ENCODE data around the gene GLA.

The GLA gene

DNA sequence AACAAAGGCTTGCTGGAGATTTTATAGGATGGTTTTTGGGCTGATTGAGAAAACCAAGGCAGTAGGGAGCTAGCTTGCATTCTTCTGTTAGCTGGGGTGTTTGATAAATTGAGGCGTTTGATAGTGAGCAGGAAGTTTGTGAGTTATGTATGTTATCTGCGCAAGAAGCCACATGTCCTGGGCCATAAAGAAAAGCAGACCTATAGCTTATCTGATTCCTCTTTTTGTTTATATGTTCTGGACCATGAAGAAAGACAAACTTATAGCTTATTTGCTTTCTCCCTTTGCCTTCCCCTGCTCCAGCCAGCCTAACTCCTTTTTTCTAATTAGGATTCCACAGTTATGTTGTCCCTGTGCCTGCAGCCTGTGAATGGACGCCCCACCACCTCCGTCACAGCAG is 9.5 kb upstream of the GLA start:
- H3K4me3 ChIP-seq (ENCODE audit: low read depth in 1 of 2, low read length in 2 of 2), result no peak overlapping the region
- H3K9ac ChIP-seq (ENCODE audit: low read length), result no peak overlapping the region
- H3K36me3 ChIP-seq (ENCODE audit: insufficient read depth, low read length), result peaks cover 5% of the 10 kb centered on the region
- H3K27ac ChIP-seq (ENCODE audit: low read depth, low read length), result peak overlapping the region; percentile 76
- no peaks in the 10 kb centered on the region for H3K9me3 ChIP-seq (ENCODE audit: low read length)
- H3K27me3 ChIP-seq (ENCODE audit: control insufficient read depth in 1 of 2, insufficient read depth in 2 of 2, low read length in 2 of 2), result peaks cover 0 to 17% of the 10 kb centered on the region in 2 donors
- H3K4me1 ChIP-seq (ENCODE audit: insufficient read depth, low read length), result peaks cover 23% of the 10 kb centered on the region

DNA sequence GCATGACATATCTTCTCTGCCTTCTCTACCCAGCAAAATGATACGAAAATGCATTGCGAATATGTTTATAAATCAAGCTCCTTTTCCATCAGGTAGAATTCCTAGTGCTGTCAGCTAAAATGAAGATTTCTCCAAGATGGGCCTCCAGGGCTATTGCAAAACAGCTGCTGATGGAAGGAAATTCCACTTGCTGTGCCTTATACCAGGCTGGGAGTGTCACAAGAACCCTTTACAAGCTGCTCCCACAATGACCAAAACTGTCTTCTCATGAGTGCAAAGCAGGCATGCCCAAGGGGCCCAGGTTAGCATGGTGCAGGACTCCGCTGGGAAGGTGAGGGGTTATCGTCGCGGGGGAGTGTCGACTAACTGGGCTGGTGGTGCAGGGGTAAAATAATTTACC is 9.0 kb upstream of the GLA start:
- Histone ChIP-seq H3K9me3 (ENCODE audit: low read length) (no peaks in the 10 kb centered on the region), H3K27me3 (ENCODE audit: control insufficient read depth in 1 of 2, insufficient read depth in 2 of 2, low read length in 2 of 2) (peaks cover 0 to 17% of the 10 kb centered on the region in 2 donors), H3K36me3 (ENCODE audit: insufficient read depth, low read length) (peaks cover 10% of the 10 kb centered on the region), H3K27ac (ENCODE audit: low read depth, low read length) (no peak overlapping the region), H3K4me3 (ENCODE audit: low read depth in 1 of 2, low read length in 2 of 2) (no peak overlapping the region), H3K4me1 (ENCODE audit: insufficient read depth, low read length) (peaks cover 23% of the 10 kb centered on the region), H3K9ac (ENCODE audit: low read length) (no peak overlapping the region)

DNA sequence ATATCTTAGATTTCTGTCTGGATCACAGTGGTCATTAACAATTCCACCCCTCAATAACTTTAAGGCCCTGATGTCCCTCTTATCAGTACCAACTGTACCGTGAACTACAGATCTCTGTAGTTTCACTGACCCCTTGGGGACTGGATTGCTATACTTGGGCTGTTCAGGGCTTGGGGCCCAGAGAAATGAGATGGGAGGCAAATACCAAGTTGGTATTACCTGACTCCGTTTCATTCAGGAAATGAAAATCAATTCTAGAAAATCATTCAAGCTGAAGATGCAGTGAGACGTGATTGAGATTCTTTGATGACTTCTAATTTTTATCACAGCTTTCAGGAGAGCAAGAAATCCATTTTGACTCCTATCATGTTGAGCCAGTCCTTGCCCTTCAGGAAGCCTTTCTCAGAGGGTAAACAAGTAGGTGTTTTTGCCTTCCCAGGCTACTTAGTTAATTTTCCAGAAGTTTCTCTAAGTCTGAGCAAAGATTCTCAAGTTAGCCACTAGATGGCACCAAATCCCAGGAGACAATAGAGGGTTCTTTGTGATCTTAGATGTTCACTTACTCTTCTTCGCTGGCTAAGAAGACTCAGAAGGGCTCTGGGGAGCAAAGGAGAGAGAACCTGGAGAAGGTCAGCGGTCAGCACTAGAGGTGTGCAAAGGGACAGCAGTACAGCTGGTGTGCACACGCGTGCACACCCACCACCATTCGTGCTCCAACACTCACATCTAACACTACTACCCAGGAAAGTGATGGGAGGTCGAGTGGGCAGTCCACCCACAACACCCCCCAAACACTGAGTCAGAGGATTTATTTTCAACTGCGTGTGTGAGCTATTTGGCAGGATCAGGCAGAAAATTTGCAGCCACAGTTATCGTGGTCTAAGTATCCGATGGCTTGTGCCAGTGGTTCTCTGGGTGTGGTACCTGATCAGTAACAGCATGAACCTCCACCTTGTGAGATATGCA is 7.7 kb upstream of the GLA start:
- H3K27ac ChIP-seq (ENCODE audit: low read depth, low read length), result no peak overlapping the region
- H3K27me3 ChIP-seq (ENCODE audit: control insufficient read depth in 1 of 2, insufficient read depth in 2 of 2, low read length in 2 of 2), result peaks cover 0 to 17% of the 10 kb centered on the region in 2 donors
- peak overlapping the region; percentile 0 for H3K9ac ChIP-seq (ENCODE audit: low read length)
- H3K4me3 ChIP-seq (ENCODE audit: low read depth in 1 of 2, low read length in 2 of 2), result no peak overlapping the region
- H3K9me3 ChIP-seq (ENCODE audit: low read length), result no peaks in the 10 kb centered on the region
- H3K4me1 ChIP-seq (ENCODE audit: insufficient read depth, low read length), result peaks cover 27% of the 10 kb centered on the region
- H3K36me3 ChIP-seq (ENCODE audit: insufficient read depth, low read length), result peaks cover 11% of the 10 kb centered on the region

- H3K4me3 ChIP-seq (ENCODE audit: low read depth in 1 of 2, low read length in 2 of 2), result no peak overlapping the region
- no peak overlapping the region for H3K9ac ChIP-seq (ENCODE audit: low read length)
- no peak overlapping the region for H3K27ac ChIP-seq (ENCODE audit: low read depth, low read length)
- H3K36me3 ChIP-seq (ENCODE audit: insufficient read depth, low read length), result peaks cover 11% of the 10 kb centered on the region
- peaks cover 18% of the 10 kb centered on the region for H3K4me1 ChIP-seq (ENCODE audit: insufficient read depth, low read length)
- no peaks in the 10 kb centered on the region for H3K27me3 ChIP-seq (ENCODE audit: control insufficient read depth in 1 of 2, insufficient read depth in 2 of 2, low read length in 2 of 2)
- H3K9me3 ChIP-seq (ENCODE audit: low read length), result no peaks in the 10 kb centered on the region
These were observed 4.3 kb upstream of the GLA start for GRCh38 chrX:101411984-101412383.

- no peaks in the 10 kb centered on the region for H3K9me3 ChIP-seq (ENCODE audit: low read length)
- no peak overlapping the region for H3K27ac ChIP-seq (ENCODE audit: low read depth, low read length)
- no peak overlapping the region for H3K9ac ChIP-seq (ENCODE audit: low read length)
- H3K4me3 ChIP-seq (ENCODE audit: low read depth in 1 of 2, low read length in 2 of 2), result no peak overlapping the region
- peaks cover 11% of the 10 kb centered on the region for H3K36me3 ChIP-seq (ENCODE audit: insufficient read depth, low read length)
- peaks cover 8% of the 10 kb centered on the region for H3K4me1 ChIP-seq (ENCODE audit: insufficient read depth, low read length)
- no peaks in the 10 kb centered on the region for H3K27me3 ChIP-seq (ENCODE audit: control insufficient read depth in 1 of 2, insufficient read depth in 2 of 2, low read length in 2 of 2)
These were observed 2.7 kb upstream of the GLA start for GRCh38 chrX:101410461-101410860.

- H3K27me3 ChIP-seq (ENCODE audit: control insufficient read depth in 1 of 2, insufficient read depth in 2 of 2, low read length in 2 of 2), result no peaks in the 10 kb centered on the region
- H3K27ac ChIP-seq (ENCODE audit: low read depth, low read length), result peak overlapping the region; percentile 48
- peak overlapping the region in 1 of 2 donors; percentile 61 for H3K4me3 ChIP-seq (ENCODE audit: low read depth in 1 of 2, low read length in 2 of 2)
- H3K4me1 ChIP-seq (ENCODE audit: insufficient read depth, low read length), result peaks cover 4% of the 10 kb centered on the region
- no peaks in the 10 kb centered on the region for H3K9me3 ChIP-seq (ENCODE audit: low read length)
- peaks cover 11% of the 10 kb centered on the region for H3K36me3 ChIP-seq (ENCODE audit: insufficient read depth, low read length)
- H3K9ac ChIP-seq (ENCODE audit: low read length), result peak overlapping the region; percentile 67
These were observed 1.3 kb upstream of the GLA start for GRCh38 chrX:101409043-101409442.

- no peaks in the 10 kb centered on the region for H3K9me3 ChIP-seq (ENCODE audit: low read length)
- peak overlapping the region; percentile 71 for H3K27ac ChIP-seq (ENCODE audit: low read depth, low read length)
- H3K36me3 ChIP-seq (ENCODE audit: insufficient read depth, low read length), result peaks cover 11% of the 10 kb centered on the region
- no peaks in the 10 kb centered on the region for H3K27me3 ChIP-seq (ENCODE audit: control insufficient read depth in 1 of 2, insufficient read depth in 2 of 2, low read length in 2 of 2)
- H3K9ac ChIP-seq (ENCODE audit: low read length), result peak overlapping the region; percentile 85
- peaks cover 4% of the 10 kb centered on the region for H3K4me1 ChIP-seq (ENCODE audit: insufficient read depth, low read length)
- H3K4me3 ChIP-seq (ENCODE audit: low read depth in 1 of 2, low read length in 2 of 2), result peak overlapping the region; percentile 52 to 61
These were observed 762 bp upstream of the GLA start for GRCh38 chrX:101408532-101408841.

DNA sequence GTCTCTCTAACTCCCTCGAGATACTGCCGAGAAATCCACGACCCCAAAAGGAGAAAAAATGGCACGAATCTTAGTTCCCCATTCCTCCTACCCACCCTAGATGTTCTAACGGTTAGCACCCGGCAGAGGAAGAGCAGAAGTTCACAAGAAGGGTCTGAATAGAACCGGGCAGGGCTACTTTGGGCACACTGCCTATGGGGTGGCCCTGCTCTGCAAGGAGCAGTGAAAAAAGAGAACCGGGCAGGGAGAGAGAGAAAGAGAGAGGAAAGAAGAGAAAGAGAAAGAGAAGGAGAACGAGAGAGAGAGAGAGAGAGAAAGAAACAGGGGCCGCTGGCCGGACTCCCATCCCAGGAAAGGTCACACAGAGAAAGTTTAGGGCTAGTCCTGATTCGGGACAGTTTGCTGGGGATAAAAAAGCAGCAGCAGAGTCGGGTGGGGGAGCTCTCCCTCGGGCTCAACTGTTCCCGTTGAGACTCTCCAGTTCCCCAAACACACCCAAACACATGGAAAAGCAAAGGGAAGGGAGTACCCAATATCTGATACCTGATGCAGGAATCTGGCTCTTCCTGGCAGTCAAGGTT is 468 bp downstream of the GLA start:
- Histone ChIP-seq H3K27ac (ENCODE audit: low read depth, low read length) (peak overlapping the region; percentile 71), H3K4me1 (ENCODE audit: insufficient read depth, low read length) (peaks cover 4% of the 10 kb centered on the region), H3K36me3 (ENCODE audit: insufficient read depth, low read length) (peaks cover 5% of the 10 kb centered on the region), H3K4me3 (ENCODE audit: low read depth in 1 of 2, low read length in 2 of 2) (peak overlapping the region; percentile 56 to 61), H3K27me3 (ENCODE audit: control insufficient read depth in 1 of 2, insufficient read depth in 2 of 2, low read length in 2 of 2) (no peaks in the 10 kb centered on the region), H3K9ac (ENCODE audit: low read length) (peak overlapping the region; percentile 62), H3K9me3 (ENCODE audit: low read length) (no peaks in the 10 kb centered on the region)

- no peak overlapping the region for H3K27ac ChIP-seq (ENCODE audit: low read depth, low read length)
- no peaks in the 10 kb centered on the region for H3K27me3 ChIP-seq (ENCODE audit: control insufficient read depth in 1 of 2, insufficient read depth in 2 of 2, low read length in 2 of 2)
- no peaks in the 10 kb centered on the region for H3K4me1 ChIP-seq (ENCODE audit: insufficient read depth, low read length)
- H3K4me3 ChIP-seq (ENCODE audit: low read depth in 1 of 2, low read length in 2 of 2), result no peak overlapping the region
- H3K36me3 ChIP-seq (ENCODE audit: insufficient read depth, low read length), result no peaks in the 10 kb centered on the region
- no peak overlapping the region for H3K9ac ChIP-seq (ENCODE audit: low read length)
- no peaks in the 10 kb centered on the region for H3K9me3 ChIP-seq (ENCODE audit: low read length)
These were observed 7.9 kb downstream of the GLA start for GRCh38 chrX:101399825-101400224.

GRCh38 chrX:101398694-101399093 is 9.0 kb downstream of the GLA start:
- Histone ChIP-seq H3K9ac (ENCODE audit: low read length) (no peak overlapping the region), H3K4me1 (ENCODE audit: insufficient read depth, low read length) (no peaks in the 10 kb centered on the region), H3K27ac (ENCODE audit: low read depth, low read length) (no peak overlapping the region), H3K27me3 (ENCODE audit: control insufficient read depth in 1 of 2, insufficient read depth in 2 of 2, low read length in 2 of 2) (no peaks in the 10 kb centered on the region), H3K36me3 (ENCODE audit: insufficient read depth, low read length) (no peaks in the 10 kb centered on the region), H3K4me3 (ENCODE audit: low read depth in 1 of 2, low read length in 2 of 2) (no peak overlapping the region), H3K9me3 (ENCODE audit: low read length) (no peaks in the 10 kb centered on the region)

GRCh38 chrX:101397779-101398178 is 9.9 kb downstream of the GLA start:
- H3K27me3 ChIP-seq (ENCODE audit: control insufficient read depth in 1 of 2, insufficient read depth in 2 of 2, low read length in 2 of 2), result no peaks in the 10 kb centered on the region
- H3K9ac ChIP-seq (ENCODE audit: low read length), result no peak overlapping the region
- H3K9me3 ChIP-seq (ENCODE audit: low read length), result no peaks in the 10 kb centered on the region
- no peaks in the 10 kb centered on the region for H3K4me1 ChIP-seq (ENCODE audit: insufficient read depth, low read length)
- no peaks in the 10 kb centered on the region for H3K36me3 ChIP-seq (ENCODE audit: insufficient read depth, low read length)
- H3K27ac ChIP-seq (ENCODE audit: low read depth, low read length), result no peak overlapping the region
- no peak overlapping the region for H3K4me3 ChIP-seq (ENCODE audit: low read depth in 1 of 2, low read length in 2 of 2)

Data from muscle layer of colon (tissue), 2 donors.